Measurements from ENCODE around the gene MTG2. TPM values are rescaled to one million over a fixed set of nuclear protein-coding genes. Genes with fewer than 3 reads are reported as not detected.
A peak's percentile ranks its signal among the peaks of the same experiment; 100 is the strongest.

The MTG2 gene
- total and polyA plus RNA-seq, 2 of the 13 experiments (the other 11 are each of a cell fraction or from before 2014, with no cell fraction given) = 20.4 to 37.8 TPM

DNA sequence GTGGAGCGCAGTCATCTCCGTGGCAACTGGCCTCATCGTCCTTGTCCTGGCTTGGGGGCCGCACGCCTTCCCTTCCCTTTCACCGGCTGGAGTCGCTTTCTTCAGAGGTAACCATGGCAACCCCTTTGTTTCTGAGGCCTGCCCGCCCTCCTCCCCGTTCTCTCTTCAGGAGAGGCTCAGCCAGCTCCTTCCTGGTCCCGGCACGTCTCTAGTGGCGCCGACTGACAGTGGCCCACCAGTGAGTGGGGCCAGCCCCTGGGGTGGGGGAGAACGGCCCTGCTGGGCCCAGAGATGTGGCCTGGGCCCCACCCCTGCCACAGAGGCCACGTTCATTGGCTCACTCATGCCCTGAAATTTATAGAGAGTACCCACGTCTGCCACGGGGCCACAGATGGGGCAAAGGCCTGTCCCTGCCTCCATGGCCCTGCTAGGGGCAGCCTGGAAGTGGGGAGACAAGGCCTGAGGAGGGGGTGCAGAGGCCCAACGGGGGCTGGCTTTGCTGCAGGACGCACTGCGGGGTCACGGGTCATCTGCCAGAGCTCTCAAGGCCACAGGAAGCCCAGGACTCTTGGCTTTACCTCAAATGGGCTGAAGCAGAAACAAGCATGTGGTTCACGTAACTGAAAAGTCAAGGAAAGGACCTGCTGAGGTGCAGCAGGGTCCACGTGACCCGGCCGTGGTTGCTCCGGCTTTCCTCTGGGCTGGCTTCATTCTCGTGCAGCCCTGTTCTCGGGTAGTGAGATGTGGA lies 54.1 kb downstream of the MTG2 start (continued):
- TF ChIP-seq, protein P1, sequence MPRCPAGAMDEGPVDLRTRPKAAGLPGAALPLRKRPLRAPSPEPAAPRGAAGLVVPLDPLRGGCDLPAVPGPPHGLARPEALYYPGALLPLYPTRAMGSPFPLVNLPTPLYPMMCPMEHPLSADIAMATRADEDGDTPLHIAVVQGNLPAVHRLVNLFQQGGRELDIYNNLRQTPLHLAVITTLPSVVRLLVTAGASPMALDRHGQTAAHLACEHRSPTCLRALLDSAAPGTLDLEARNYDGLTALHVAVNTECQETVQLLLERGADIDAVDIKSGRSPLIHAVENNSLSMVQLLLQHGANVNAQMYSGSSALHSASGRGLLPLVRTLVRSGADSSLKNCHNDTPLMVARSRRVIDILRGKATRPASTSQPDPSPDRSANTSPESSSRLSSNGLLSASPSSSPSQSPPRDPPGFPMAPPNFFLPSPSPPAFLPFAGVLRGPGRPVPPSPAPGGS (CRISPR knock-in tag; IDR thresholded peaks at IDR 0.05) = 0 out of 2 replicates have a peak, but pooled peaks have one; percentile 8
- TF ChIP-seq SOX5 (CRISPR knock-in tag; IDR thresholded peaks at IDR 0.05; ENCODE audit: borderline replicate concordance) (0 out of 2 replicates have a peak, but pooled peaks have one; percentile 8), NR2F6 (IDR thresholded peaks at IDR 0.05) (peak; percentile 35; the same call in 1 of the 2 replicates), NR2F6 (CRISPR knock-in tag; IDR thresholded peaks at IDR 0.05) (peak; percentile 86), EP300 (IDR thresholded peaks at IDR 0.05; ENCODE audit: low read depth in 2 of 2, low read length in 2 of 2) (0 out of 4 replicates have a peak, but pooled peaks of 1 of the 2 experiments have one; percentile 14), EP300 (CRISPR knock-in tag; IDR thresholded peaks at IDR 0.05; ENCODE audit: borderline replicate concordance) (no peak), AHR (CRISPR knock-in tag; IDR thresholded peaks at IDR 0.05) (no peak), TOPORS (CRISPR knock-in tag; IDR thresholded peaks at IDR 0.05) (no peak), ZNF317 (CRISPR knock-in tag; IDR thresholded peaks at IDR 0.05) (peak; percentile 62), IKZF1 (IDR thresholded peaks at IDR 0.05) (no peak), ZNF441 (CRISPR knock-in tag; IDR thresholded peaks at IDR 0.05; ENCODE audit: borderline replicate concordance) (0 out of 2 replicates have a peak, but pooled peaks have one; percentile 6), KDM2A (CRISPR knock-in tag; IDR thresholded peaks at IDR 0.05; ENCODE audit: borderline replicate concordance, low read depth) (peak; percentile 26; the same call in 1 of the 2 replicates), HDAC1 (CRISPR knock-in tag; IDR thresholded peaks at IDR 0.05) (peak; percentile 82), ZFP36L1 (CRISPR knock-in tag; IDR thresholded peaks at IDR 0.05) (peak; percentile 45; the same call in 1 of the 2 replicates)
- TF ChIP-seq, protein P2, sequence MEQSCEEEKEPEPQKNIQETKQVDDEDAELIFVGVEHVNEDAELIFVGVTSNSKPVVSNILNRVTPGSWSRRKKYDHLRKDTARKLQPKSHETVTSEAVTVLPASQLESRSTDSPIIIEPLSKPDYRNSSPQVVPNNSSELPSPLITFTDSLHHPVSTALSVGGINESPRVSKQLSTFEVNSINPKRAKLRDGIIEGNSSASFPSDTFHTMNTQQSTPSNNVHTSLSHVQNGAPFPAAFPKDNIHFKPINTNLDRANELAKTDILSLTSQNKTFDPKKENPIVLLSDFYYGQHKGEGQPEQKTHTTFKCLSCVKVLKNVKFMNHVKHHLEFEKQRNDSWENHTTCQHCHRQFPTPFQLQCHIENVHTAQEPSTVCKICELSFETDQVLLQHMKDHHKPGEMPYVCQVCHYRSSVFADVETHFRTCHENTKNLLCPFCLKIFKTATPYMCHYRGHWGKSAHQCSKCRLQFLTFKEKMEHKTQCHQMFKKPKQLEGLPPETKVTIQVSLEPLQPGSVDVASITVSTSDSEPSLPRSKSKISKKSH (CRISPR knock-in tag; IDR thresholded peaks at IDR 0.05; ENCODE audit: borderline replicate concordance) = 0 out of 2 replicates have a peak, but pooled peaks have one; percentile 23
- TF ChIP-seq, protein P3, sequence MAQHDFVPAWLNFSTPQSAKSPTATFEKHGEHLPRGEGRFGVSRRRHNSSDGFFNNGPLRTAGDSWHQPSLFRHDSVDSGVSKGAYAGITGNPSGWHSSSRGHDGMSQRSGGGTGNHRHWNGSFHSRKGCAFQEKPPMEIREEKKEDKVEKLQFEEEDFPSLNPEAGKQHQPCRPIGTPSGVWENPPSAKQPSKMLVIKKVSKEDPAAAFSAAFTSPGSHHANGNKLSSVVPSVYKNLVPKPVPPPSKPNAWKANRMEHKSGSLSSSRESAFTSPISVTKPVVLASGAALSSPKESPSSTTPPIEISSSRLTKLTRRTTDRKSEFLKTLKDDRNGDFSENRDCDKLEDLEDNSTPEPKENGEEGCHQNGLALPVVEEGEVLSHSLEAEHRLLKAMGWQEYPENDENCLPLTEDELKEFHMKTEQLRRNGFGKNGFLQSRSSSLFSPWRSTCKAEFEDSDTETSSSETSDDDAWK (CRISPR knock-in tag; IDR thresholded peaks at IDR 0.05) = no peak
- TF ChIP-seq, protein P4, sequence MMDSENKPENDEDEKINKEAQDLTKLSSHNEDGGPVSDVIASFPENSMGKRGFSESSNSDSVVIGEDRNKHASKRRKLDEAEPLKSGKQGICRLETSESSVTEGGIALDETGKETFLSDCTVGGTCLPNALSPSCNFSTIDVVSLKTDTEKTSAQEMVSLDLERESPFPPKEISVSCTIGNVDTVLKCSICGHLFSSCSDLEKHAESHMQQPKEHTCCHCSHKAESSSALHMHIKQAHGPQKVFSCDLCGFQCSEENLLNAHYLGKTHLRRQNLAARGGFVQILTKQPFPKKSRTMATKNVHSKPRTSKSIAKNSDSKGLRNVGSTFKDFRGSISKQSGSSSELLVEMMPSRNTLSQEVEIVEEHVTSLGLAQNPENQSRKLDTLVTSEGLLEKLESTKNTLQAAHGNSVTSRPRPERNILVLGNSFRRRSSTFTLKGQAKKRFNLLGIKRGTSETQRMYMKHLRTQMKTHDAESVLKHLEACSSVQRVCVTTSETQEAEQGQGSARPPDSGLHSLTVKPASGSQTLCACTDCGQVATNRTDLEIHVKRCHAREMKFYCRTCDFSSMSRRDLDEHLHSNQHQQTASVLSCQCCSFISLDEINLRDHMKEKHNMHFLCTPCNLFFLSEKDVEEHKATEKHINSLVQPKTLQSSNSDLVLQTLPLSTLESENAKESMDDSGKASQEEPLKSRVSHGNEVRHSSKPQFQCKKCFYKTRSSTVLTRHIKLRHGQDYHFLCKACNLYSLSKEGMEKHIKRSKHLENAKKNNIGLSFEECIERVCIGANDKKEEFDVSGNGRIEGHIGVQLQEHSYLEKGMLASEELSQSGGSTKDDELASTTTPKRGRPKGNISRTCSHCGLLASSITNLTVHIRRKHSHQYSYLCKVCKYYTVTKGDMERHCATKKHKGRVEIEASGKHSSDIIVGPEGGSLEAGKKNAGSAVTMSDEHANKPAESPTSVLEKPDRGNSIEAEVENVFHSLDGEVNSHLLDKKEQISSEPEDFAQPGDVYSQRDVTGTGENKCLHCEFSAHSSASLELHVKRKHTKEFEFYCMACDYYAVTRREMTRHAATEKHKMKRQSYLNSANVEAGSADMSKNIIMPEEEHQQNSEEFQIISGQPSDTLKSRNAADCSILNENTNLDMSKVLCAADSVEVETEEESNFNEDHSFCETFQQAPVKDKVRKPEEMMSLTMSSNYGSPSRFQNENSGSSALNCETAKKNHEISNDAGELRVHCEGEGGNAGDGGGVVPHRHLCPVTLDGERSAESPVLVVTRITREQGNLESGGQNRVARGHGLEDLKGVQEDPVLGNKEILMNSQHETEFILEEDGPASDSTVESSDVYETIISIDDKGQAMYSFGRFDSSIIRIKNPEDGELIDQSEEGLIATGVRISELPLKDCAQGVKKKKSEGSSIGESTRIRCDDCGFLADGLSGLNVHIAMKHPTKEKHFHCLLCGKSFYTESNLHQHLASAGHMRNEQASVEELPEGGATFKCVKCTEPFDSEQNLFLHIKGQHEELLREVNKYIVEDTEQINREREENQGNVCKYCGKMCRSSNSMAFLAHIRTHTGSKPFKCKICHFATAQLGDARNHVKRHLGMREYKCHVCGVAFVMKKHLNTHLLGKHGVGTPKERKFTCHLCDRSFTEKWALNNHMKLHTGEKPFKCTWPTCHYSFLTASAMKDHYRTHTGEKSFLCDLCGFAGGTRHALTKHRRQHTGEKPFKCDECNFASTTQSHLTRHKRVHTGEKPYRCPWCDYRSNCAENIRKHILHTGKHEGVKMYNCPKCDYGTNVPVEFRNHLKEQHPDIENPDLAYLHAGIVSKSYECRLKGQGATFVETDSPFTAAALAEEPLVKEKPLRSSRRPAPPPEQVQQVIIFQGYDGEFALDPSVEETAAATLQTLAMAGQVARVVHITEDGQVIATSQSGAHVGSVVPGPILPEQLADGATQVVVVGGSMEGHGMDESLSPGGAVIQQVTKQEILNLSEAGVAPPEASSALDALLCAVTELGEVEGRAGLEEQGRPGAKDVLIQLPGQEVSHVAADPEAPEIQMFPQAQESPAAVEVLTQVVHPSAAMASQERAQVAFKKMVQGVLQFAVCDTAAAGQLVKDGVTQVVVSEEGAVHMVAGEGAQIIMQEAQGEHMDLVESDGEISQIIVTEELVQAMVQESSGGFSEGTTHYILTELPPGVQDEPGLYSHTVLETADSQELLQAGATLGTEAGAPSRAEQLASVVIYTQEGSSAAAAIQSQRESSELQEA (CRISPR knock-in tag; IDR thresholded peaks at IDR 0.05; ENCODE audit: not compliant biosample characterization) = peak; percentile 8

Data from HepG2 (cell line).